ENCODE measurements around the gene SLC16A8.
"Not testable (repeated sequence)": the region's sequence is repeated elsewhere in the genome, so short reads cannot be mapped to it uniquely, and the experiment has no call there.

SLC16A8 gene

GRCh38 chr22:38120359-38121110 is 36.6 kb upstream of the SLC16A8 start:
- TF ChIP-seq GABPA (IDR thresholded peaks at IDR 0.05; ENCODE audit: low read depth): no peak
- no peak for TF ChIP-seq SPI1 (IDR thresholded peaks at IDR 0.05; ENCODE audit: borderline replicate concordance, low read depth)
- TF ChIP-seq POLR2AphosphoS5 (IDR thresholded peaks at IDR 0.05; ENCODE audit: low read depth): no peak
- no peak for TF ChIP-seq CTCF (IDR thresholded peaks at IDR 0.05; ENCODE audit: insufficient read depth, low read length)
- TF ChIP-seq, protein P1, sequence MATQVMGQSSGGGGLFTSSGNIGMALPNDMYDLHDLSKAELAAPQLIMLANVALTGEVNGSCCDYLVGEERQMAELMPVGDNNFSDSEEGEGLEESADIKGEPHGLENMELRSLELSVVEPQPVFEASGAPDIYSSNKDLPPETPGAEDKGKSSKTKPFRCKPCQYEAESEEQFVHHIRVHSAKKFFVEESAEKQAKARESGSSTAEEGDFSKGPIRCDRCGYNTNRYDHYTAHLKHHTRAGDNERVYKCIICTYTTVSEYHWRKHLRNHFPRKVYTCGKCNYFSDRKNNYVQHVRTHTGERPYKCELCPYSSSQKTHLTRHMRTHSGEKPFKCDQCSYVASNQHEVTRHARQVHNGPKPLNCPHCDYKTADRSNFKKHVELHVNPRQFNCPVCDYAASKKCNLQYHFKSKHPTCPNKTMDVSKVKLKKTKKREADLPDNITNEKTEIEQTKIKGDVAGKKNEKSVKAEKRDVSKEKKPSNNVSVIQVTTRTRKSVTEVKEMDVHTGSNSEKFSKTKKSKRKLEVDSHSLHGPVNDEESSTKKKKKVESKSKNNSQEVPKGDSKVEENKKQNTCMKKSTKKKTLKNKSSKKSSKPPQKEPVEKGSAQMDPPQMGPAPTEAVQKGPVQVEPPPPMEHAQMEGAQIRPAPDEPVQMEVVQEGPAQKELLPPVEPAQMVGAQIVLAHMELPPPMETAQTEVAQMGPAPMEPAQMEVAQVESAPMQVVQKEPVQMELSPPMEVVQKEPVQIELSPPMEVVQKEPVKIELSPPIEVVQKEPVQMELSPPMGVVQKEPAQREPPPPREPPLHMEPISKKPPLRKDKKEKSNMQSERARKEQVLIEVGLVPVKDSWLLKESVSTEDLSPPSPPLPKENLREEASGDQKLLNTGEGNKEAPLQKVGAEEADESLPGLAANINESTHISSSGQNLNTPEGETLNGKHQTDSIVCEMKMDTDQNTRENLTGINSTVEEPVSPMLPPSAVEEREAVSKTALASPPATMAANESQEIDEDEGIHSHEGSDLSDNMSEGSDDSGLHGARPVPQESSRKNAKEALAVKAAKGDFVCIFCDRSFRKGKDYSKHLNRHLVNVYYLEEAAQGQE (IDR thresholded peaks at IDR 0.05; ENCODE audit: insufficient replicate concordance, low read depth): no peak
- H3K4me3 ChIP-seq (replicated peaks; ENCODE audit: insufficient read depth, low read length): no peak overlapping the region
- H3K27ac ChIP-seq (replicated peaks): no peak overlapping the region

GRCh38 chr22:38118747-38119146 is 34.8 kb upstream of the SLC16A8 start:
- H3K27ac ChIP-seq (replicated peaks); H3K4me3 ChIP-seq (replicated peaks; ENCODE audit: insufficient read depth, low read length); DNase-seq (ENCODE audit: low read depth in 1 of 2, low spot score in 1 of 2); H3K27me3 ChIP-seq (ENCODE audit: insufficient read depth, poor library complexity, severe bottlenecking): not testable (repeated sequence)

More at GRCh38 chr22:38120359-38121110, 36.6 kb upstream of the SLC16A8 start:
- no peaks in the 10 kb centered on the region for H3K27me3 ChIP-seq (ENCODE audit: insufficient read depth, poor library complexity, severe bottlenecking)
- no peak for DNase-seq (ENCODE audit: low read depth in 1 of 2, low spot score in 1 of 2)

DNA sequence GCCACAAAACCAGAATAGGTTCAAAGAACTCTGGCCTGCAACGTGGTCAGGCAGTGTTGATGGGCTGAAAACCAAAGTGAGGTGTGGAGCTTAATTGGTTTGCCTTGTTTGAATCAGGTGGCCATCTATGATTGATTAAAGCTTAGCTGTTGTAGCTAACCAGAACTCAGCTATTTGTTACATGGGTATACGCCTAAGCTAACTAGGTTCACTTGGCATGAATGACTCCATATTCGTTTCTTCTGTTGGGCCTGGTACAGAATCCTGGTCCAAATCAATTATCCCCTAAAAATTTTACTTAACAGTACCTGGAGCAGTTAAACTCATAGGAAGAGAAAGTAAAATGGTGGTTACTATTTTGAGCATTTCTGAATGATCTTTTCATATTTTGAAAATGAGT is 34.2 kb upstream of the SLC16A8 start:
- no peak for DNase-seq (ENCODE audit: low read depth in 1 of 2, low spot score in 1 of 2)
- no peaks in the 10 kb centered on the region for H3K27me3 ChIP-seq (ENCODE audit: insufficient read depth, poor library complexity, severe bottlenecking)
- no peak overlapping the region for H3K27ac ChIP-seq (replicated peaks)
- no peak for TF ChIP-seq SPI1 (IDR thresholded peaks at IDR 0.05; ENCODE audit: borderline replicate concordance, low read depth)
- TF ChIP-seq, protein P1 (IDR thresholded peaks at IDR 0.05; ENCODE audit: insufficient replicate concordance, low read depth): no peak
- TF ChIP-seq POLR2AphosphoS5 (IDR thresholded peaks at IDR 0.05; ENCODE audit: low read depth): no peak
- no peak for TF ChIP-seq CTCF (IDR thresholded peaks at IDR 0.05; ENCODE audit: insufficient read depth, low read length)
- no peak for TF ChIP-seq GABPA (IDR thresholded peaks at IDR 0.05; ENCODE audit: low read depth)
- no peak overlapping the region for H3K4me3 ChIP-seq (replicated peaks; ENCODE audit: insufficient read depth, low read length)

DNA sequence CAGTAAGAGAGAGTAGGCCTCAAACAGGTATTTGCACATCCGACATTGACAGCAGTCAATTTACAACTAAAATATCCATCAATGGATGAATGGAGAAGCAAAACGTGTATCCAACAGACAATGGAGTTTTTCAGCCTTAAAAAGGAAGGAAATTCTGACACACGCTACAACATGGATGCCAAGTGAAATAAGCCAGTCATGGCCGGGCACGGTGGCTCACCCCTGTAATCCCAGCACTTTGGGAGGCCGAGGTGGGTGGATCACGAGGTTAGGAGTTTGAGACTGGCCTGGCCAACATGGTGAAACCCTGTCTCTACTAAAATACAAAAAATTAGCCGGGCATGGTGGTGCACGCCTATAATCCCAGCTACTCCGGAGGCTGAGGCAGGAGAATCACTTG is 33.6 kb upstream of the SLC16A8 start:
- not testable (repeated sequence) for H3K4me3 ChIP-seq (replicated peaks; ENCODE audit: insufficient read depth, low read length); H3K27ac ChIP-seq (replicated peaks); H3K27me3 ChIP-seq (ENCODE audit: insufficient read depth, poor library complexity, severe bottlenecking); DNase-seq (ENCODE audit: low read depth in 1 of 2, low spot score in 1 of 2)
